ENCODE results near the gene GPATCH1. TPM values are rescaled to one million over a fixed set of nuclear protein-coding genes. Genes with fewer than 3 reads are reported as not detected.
"Not testable (repeated sequence)": the region's sequence is repeated elsewhere in the genome, so short reads cannot be mapped to it uniquely, and the experiment has no call there.

The GPATCH1 gene
- total RNA-seq, 1 experiment from 2014 or later: 16.1 TPM

DNA sequence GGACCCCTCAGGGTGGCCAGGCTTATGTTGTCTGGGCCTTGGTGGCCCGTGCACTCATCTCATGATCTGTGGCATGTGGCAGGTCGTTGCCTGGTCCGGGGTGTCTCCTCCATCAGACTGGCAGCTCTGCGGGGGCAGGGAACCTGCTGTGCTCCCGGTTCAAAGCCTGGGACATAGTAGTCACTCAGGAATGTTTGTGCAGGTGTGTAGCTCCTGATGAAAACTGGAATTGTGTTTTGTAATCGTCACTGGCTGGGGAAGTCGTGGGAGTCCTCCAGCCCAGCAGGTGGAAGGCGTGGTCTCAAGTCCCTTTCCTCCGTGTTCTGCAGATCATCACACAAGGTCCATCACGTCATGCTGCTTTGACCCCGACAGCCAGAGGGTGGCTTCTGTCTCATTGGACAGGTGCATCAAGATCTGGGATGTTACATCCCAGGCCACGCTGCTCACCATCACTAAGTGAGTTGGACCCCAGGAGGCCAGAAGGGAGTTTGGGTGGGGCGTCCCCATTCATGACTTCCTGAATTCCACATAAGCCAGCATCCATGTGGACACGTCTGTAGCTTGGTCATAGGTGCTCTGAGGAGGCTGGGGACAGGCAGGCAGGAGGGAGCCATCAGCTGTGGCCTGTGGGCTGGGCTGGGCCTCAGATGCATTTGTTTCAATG lies 70.0 kb downstream of the GPATCH1 start:
- Mint-ChIP-seq H3K36me3 (ENCODE audit: insufficient read depth, unreplicated experiment) (no peaks in the 10 kb centered on the region), H3K4me1 (ENCODE audit: low read depth, unreplicated experiment) (peaks cover 19% of the 10 kb centered on the region), H3K27ac (ENCODE audit: unreplicated experiment) (peak overlapping the region; percentile 60), H3K4me3 (ENCODE audit: unreplicated experiment) (no peak overlapping the region), H3K27me3 (ENCODE audit: insufficient read depth, unreplicated experiment) (no peaks in the 10 kb centered on the region), H3K9me3 (ENCODE audit: unreplicated experiment) (no peaks in the 10 kb centered on the region)
- no peaks in the 10 kb centered on the region for H3K36me3 ChIP-seq (ENCODE audit: control insufficient read depth, insufficient read depth, low read length)
- H3K9me3 ChIP-seq: no peaks in the 10 kb centered on the region
- TF ChIP-seq, protein P1, sequence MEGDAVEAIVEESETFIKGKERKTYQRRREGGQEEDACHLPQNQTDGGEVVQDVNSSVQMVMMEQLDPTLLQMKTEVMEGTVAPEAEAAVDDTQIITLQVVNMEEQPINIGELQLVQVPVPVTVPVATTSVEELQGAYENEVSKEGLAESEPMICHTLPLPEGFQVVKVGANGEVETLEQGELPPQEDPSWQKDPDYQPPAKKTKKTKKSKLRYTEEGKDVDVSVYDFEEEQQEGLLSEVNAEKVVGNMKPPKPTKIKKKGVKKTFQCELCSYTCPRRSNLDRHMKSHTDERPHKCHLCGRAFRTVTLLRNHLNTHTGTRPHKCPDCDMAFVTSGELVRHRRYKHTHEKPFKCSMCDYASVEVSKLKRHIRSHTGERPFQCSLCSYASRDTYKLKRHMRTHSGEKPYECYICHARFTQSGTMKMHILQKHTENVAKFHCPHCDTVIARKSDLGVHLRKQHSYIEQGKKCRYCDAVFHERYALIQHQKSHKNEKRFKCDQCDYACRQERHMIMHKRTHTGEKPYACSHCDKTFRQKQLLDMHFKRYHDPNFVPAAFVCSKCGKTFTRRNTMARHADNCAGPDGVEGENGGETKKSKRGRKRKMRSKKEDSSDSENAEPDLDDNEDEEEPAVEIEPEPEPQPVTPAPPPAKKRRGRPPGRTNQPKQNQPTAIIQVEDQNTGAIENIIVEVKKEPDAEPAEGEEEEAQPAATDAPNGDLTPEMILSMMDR (IDR thresholded peaks at IDR 0.05; ENCODE audit: insufficient read depth in 1 of 2, low read depth in 1 of 2, low read length in 1 of 2, severe bottlenecking in 1 of 2, unreplicated experiment in 1 of 2): no peak
- no peaks in the 10 kb centered on the region for H3K27me3 ChIP-seq (replicated peaks; ENCODE audit: control insufficient read depth, insufficient read depth, low read length)
- H3K4me1 ChIP-seq: peaks cover 9% of the 10 kb centered on the region; the same call in 1 of the 2 replicates
- ChIA-PET CTCF (interaction anchor here (0.7 kb wide), 2 partner anchors 25 to 33 kb away, joined by 3 to 4 read pairs; no protein-coding TSS in a partner anchor), POLR2A (interaction anchor here (0.6 kb wide), 1 partner anchor 26 kb away, joined by 3 read pairs; no protein-coding TSS in a partner anchor)
- BruUV-seq (replicated peaks): no TSS peak
- DNase-seq: peak; percentile 51 to 55
- intact Hi-C loops (cut with micrococcal nuclease; ENCODE audit: unreplicated experiment): no loop called here
- H3K4me3 ChIP-seq (ENCODE audit: low read depth, low read length): no peak overlapping the region

DNA sequence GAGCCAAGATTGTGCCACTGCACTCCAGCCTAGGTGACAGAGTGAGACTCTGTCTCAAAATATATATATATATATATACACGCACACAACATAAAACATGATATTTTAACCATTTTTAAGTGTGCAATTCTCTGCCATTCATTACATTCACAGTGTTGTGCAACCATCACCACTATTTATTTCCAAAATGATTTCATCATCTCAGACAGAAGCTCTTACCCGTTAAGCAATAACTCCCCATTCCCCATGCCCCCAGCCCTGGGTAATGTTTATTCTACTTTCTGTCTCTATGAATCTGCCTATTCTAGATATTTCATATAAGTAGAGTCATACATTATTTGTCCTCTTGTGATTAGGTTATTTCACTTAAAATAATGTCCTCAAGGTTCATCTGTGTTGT lies 71.2 kb downstream of the GPATCH1 start:
- Mint-ChIP-seq H3K27me3 (ENCODE audit: insufficient read depth, unreplicated experiment) (no peaks in the 10 kb centered on the region), H3K9me3 (ENCODE audit: unreplicated experiment) (no peaks in the 10 kb centered on the region), H3K27ac (ENCODE audit: unreplicated experiment) (no peak overlapping the region), H3K36me3 (ENCODE audit: insufficient read depth, unreplicated experiment) (no peaks in the 10 kb centered on the region), H3K4me1 (ENCODE audit: low read depth, unreplicated experiment) (peaks cover 19% of the 10 kb centered on the region), H3K4me3 (ENCODE audit: unreplicated experiment) (no peak overlapping the region)
- Histone ChIP-seq H3K9me3 (no peaks in the 10 kb centered on the region), H3K4me3 (ENCODE audit: low read depth, low read length) (no peak overlapping the region), H3K4me1 (peaks cover 9% of the 10 kb centered on the region; the same call in 1 of the 2 replicates), H3K36me3 (ENCODE audit: control insufficient read depth, insufficient read depth, low read length) (no peaks in the 10 kb centered on the region), H3K27me3 (replicated peaks; ENCODE audit: control insufficient read depth, insufficient read depth, low read length) (no peaks in the 10 kb centered on the region)
- intact Hi-C loops (cut with micrococcal nuclease; ENCODE audit: unreplicated experiment): no loop called here
- TF ChIP-seq, protein P1 (IDR thresholded peaks at IDR 0.05; ENCODE audit: insufficient read depth in 1 of 2, low read depth in 1 of 2, low read length in 1 of 2, severe bottlenecking in 1 of 2, unreplicated experiment in 1 of 2): no peak
- BruUV-seq (replicated peaks): no TSS peak
- CTCF ChIA-PET: no interaction called here
- DNase-seq: no peak
- POLR2A ChIA-PET: no interaction called here

DNA sequence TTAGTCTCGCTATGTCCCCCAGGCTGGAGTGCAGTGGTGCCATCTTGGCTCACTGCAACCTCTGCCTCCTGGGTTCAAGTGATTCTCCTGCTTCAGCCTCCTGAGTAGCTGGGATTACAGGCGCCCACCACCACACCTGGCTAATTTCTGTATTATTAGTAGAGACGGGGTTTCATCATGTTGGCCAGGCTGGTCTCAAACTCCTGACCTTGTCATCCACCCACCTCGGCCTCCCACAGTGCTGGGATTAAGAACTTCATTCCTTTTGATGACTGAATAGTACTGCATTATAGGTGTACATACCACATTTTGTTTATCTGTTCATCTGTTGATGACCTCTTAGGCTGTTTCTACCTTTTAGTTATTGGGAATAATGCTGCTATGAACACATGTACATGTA lies 71.6 kb downstream of the GPATCH1 start:
- H3K9me3 Mint-ChIP-seq (ENCODE audit: unreplicated experiment); H3K27me3 Mint-ChIP-seq (ENCODE audit: insufficient read depth, unreplicated experiment); H3K36me3 ChIP-seq (ENCODE audit: control insufficient read depth, insufficient read depth, low read length); DNase-seq; H3K36me3 Mint-ChIP-seq (ENCODE audit: insufficient read depth, unreplicated experiment); H3K27me3 ChIP-seq (replicated peaks; ENCODE audit: control insufficient read depth, insufficient read depth, low read length); H3K9me3 ChIP-seq; POLR2A ChIA-PET; BruUV-seq (replicated peaks); H3K4me3 ChIP-seq (ENCODE audit: low read depth, low read length); H3K4me1 ChIP-seq; H3K27ac Mint-ChIP-seq (ENCODE audit: unreplicated experiment); intact Hi-C loops (cut with micrococcal nuclease; ENCODE audit: unreplicated experiment); H3K4me3 Mint-ChIP-seq (ENCODE audit: unreplicated experiment): not testable (repeated sequence)
- CTCF ChIA-PET: interaction anchor here (0.7 to 1.2 kb wide), 2 partner anchors 42 to 263 kb away, joined by 3 to 4 read pairs; partner anchors contain the start of gene LRP3
- H3K4me1 Mint-ChIP-seq (ENCODE audit: low read depth, unreplicated experiment): peaks cover 17% of the 10 kb centered on the region

DNA sequence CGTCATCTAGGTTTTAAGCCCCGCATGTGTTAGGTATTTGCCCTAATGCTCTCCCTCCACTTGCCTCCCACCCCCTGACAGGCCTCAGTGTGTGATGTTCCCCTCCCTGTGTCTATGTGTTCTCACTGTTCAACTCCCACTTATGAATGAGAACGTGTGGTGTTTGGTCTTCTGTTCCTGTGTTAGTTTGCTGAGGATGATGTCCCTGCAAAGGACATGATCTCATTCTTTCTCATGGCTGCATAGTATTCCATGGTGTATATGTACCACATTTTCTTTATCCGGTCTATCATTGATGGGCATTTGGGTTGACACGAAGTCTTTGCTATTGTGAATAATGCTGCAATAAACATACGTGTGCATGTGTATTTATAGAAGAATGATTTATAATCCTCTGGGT lies 73.3 kb downstream of the GPATCH1 start:
- H3K36me3 ChIP-seq (ENCODE audit: control insufficient read depth, insufficient read depth, low read length); H3K4me3 ChIP-seq (ENCODE audit: low read depth, low read length); H3K27ac Mint-ChIP-seq (ENCODE audit: unreplicated experiment); H3K27me3 ChIP-seq (replicated peaks; ENCODE audit: control insufficient read depth, insufficient read depth, low read length); intact Hi-C loops (cut with micrococcal nuclease; ENCODE audit: unreplicated experiment); H3K4me1 Mint-ChIP-seq (ENCODE audit: low read depth, unreplicated experiment); BruUV-seq (replicated peaks); H3K36me3 Mint-ChIP-seq (ENCODE audit: insufficient read depth, unreplicated experiment); H3K27me3 Mint-ChIP-seq (ENCODE audit: insufficient read depth, unreplicated experiment); H3K4me3 Mint-ChIP-seq (ENCODE audit: unreplicated experiment); H3K9me3 ChIP-seq; H3K4me1 ChIP-seq; DNase-seq; CTCF ChIA-PET; H3K9me3 Mint-ChIP-seq (ENCODE audit: unreplicated experiment); POLR2A ChIA-PET: not testable (repeated sequence)
